GM19463 (cell line): Measurements from ENCODE around the gene TAS2R40.
"Not testable (repeated sequence)": the region's sequence is repeated elsewhere in the genome, so short reads cannot be mapped to it uniquely, and the experiment has no call there.

Experiments used
- ATAC-seq: cut with Tn5 transposase; IDR thresholded peaks from one replicate; pipeline ENCODE4 v1.9.1; 2021; ENCODE audit warnings: mild to moderate bottlenecking, moderate library complexity; ENCODE audit not compliant: unreplicated experiment

The TAS2R40 gene

GRCh38 chr7:143221737-143222136 is at the start of gene TAS2R40:
TSS of gene TAS2R40 (plus strand) at chr7:143222037. CDS start at chr7:143222079, 42 bp downstream.
- no peak for ATAC-seq

GRCh38 chr7:143172354-143172753 is 49.5 kb upstream of the TAS2R40 start:
- ATAC-seq, result no peak

GRCh38 chr7:143176128-143176527 is 45.7 kb upstream of the TAS2R40 start:
- no peak for ATAC-seq

GRCh38 chr7:143177374-143178119 is 44.3 kb upstream of the TAS2R40 start:
- no peak for ATAC-seq

- not testable (repeated sequence) for ATAC-seq
These were observed 41.1 kb upstream of the TAS2R40 start for GRCh38 chr7:143180771-143181170.

- ATAC-seq, result no peak
These were observed 40.5 kb upstream of the TAS2R40 start for GRCh38 chr7:143181349-143181748.

GRCh38 chr7:143183024-143183423 is 38.8 kb upstream of the TAS2R40 start, which contains the start of gene TAS2R39:
TSS of gene TAS2R39 (plus strand) at chr7:143183419. CDS start at chr7:143183419, 0 bp downstream.
- no peak for ATAC-seq

GRCh38 chr7:143185551-143185950 is 36.3 kb upstream of the TAS2R40 start:
- no peak for ATAC-seq

GRCh38 chr7:143188994-143189393 is 32.8 kb upstream of the TAS2R40 start:
- ATAC-seq, result no peak

- no peak for ATAC-seq
These were observed 28.0 kb upstream of the TAS2R40 start for GRCh38 chr7:143193880-143194279.

GRCh38 chr7:143199040-143199439 is 22.8 kb upstream of the TAS2R40 start:
- ATAC-seq, result peak; percentile 74

GRCh38 chr7:143202161-143202560 is 19.7 kb upstream of the TAS2R40 start:
- ATAC-seq, result no peak

- ATAC-seq, result no peak
These were observed 18.5 kb upstream of the TAS2R40 start for GRCh38 chr7:143203386-143203785.

- ATAC-seq, result peak; percentile 86
These were observed 16.1 kb upstream of the TAS2R40 start for GRCh38 chr7:143205560-143206293.

GRCh38 chr7:143210541-143210940 is 11.3 kb upstream of the TAS2R40 start:
- no peak for ATAC-seq

GRCh38 chr7:143213478-143213877 is 8.4 kb upstream of the TAS2R40 start:
- ATAC-seq, result not testable (repeated sequence)

- ATAC-seq, result peak; percentile 89
These were observed 6.8 kb upstream of the TAS2R40 start for GRCh38 chr7:143214789-143215679.

- no peak for ATAC-seq
These were observed 5.7 kb upstream of the TAS2R40 start for GRCh38 chr7:143216151-143216550.

GRCh38 chr7:143216686-143217085 is 5.2 kb upstream of the TAS2R40 start:
- ATAC-seq, result no peak

GRCh38 chr7:143217806-143218205 is 4.0 kb upstream of the TAS2R40 start:
- no peak for ATAC-seq

GRCh38 chr7:143221286-143221685 is 551 bp upstream of the TAS2R40 start:
- no peak for ATAC-seq
